K562 treated with DMSO at 1 percent for 24 hours (cell line): ENCODE measurements around the gene CDPF1. TPM values are rescaled to one million over a fixed set of nuclear protein-coding genes. Genes with fewer than 3 reads are reported as not detected.

ENCODE experiments used
- total RNA-seq: library from RNA; unstranded; fragments of 300-600 nt; gene quantifications from 2 replicates; pipeline ENCODE4 v1.2.3, GENCODE V29; 2022; ENCODE audit warnings: low read depth; ENCODE audit not compliant: insufficient read depth

The CDPF1 gene
- total RNA-seq: 8.3 and 11.0 TPM in 2 replicates

GRCh38 chr22:46250035-46250782 is at the start of gene CDPF1:
TSS of gene CDPF1 (minus strand) at chr22:46250293. CDS start at chr22:46248284, 2,009 bp downstream.

GRCh38 chr22:46296257-46297150 is 46.4 kb upstream of the CDPF1 start, which contains the start of gene GTSE1:
TSS of gene GTSE1 (plus strand) at chr22:46296870. CDS start at chr22:46297401, 531 bp downstream.

GRCh38 chr22:46267431-46268279 is 17.6 kb upstream of the CDPF1 start, which contains the start of gene TTC38:
TSS of gene TTC38 (plus strand) at chr22:46268008. CDS start at chr22:46268040, 32 bp downstream.

GRCh38 chr22:46263216-46263590 is 13.1 kb upstream of the CDPF1 start, which contains the start of gene PKDREJ:
TSS of gene PKDREJ (minus strand) at chr22:46263343. CDS start at chr22:46263322, 21 bp downstream.

Other genes starting within 250 kb of the CDPF1 start
- gene PPARA, start 99.8 kb downstream of the CDPF1 start, total RNA-seq: 2.2 and 5.2 TPM in 2 replicates
- 0.88 and 0.89 TPM in 2 replicates for gene PKDREJ, start 13.1 kb upstream of the CDPF1 start, total RNA-seq
- gene TTC38, start 17.7 kb upstream of the CDPF1 start, total RNA-seq: 18.9 and 25.6 TPM in 2 replicates
- gene GTSE1, start 46.6 kb upstream of the CDPF1 start, total RNA-seq: 37.0 and 39.2 TPM in 2 replicates
- 27.8 and 35.0 TPM in 2 replicates for gene TRMU, start 85.4 kb upstream of the CDPF1 start, total RNA-seq